ENCODE results near the gene PSMD1.
"Not testable (repeated sequence)": the region's sequence is repeated elsewhere in the genome, so short reads cannot be mapped to it uniquely, and the experiment has no call there.

PSMD1 gene

GRCh38 chr2:231056453-231057416, at the start of gene PSMD1:
Gene PSMD1 (plus strand): TSS chr2:231056867. CDS start chr2:231057026, 159 bp downstream.
- Mint-ChIP-seq H3K27me3 (peaks cover 10% of the 10 kb centered on the region), H3K36me3 (ENCODE audit: low read depth) (peaks cover 45% of the 10 kb centered on the region), H3K27ac (peak within 1 kb of the TSS; percentile 100), H3K4me3 (peak within 1 kb of the TSS; percentile 95), H3K9me3 (no peaks in the 10 kb centered on the region), H3K4me1 (ENCODE audit: low read depth) (peaks cover 63% of the 10 kb centered on the region)
- DNase-seq = peak; percentile 96

GRCh38 chr2:231007286-231008098, 49.2 kb upstream of the PSMD1 start:
- H3K9me3 Mint-ChIP-seq = peaks cover 10% of the 10 kb centered on the region
- no peaks in the 10 kb centered on the region for H3K36me3 Mint-ChIP-seq (ENCODE audit: low read depth)
- H3K27me3 Mint-ChIP-seq = peaks cover 11% of the 10 kb centered on the region
- no peak overlapping the region for H3K27ac Mint-ChIP-seq
- no peak for DNase-seq
- H3K4me3 Mint-ChIP-seq = no peak overlapping the region
- no peaks in the 10 kb centered on the region for H3K4me1 Mint-ChIP-seq (ENCODE audit: low read depth)

- H3K27ac Mint-ChIP-seq = no peak overlapping the region
- H3K4me1 Mint-ChIP-seq (ENCODE audit: low read depth) = no peaks in the 10 kb centered on the region
- peaks cover 10% of the 10 kb centered on the region for H3K9me3 Mint-ChIP-seq
- no peak for DNase-seq
- no peaks in the 10 kb centered on the region for H3K36me3 Mint-ChIP-seq (ENCODE audit: low read depth)
- no peak overlapping the region for H3K4me3 Mint-ChIP-seq
- H3K27me3 Mint-ChIP-seq = peaks cover 13% of the 10 kb centered on the region
Measured at GRCh38 chr2:231008131-231008530, 48.5 kb upstream of the PSMD1 start.

- H3K27ac Mint-ChIP-seq = no peak overlapping the region
- H3K4me3 Mint-ChIP-seq = no peak overlapping the region
- H3K36me3 Mint-ChIP-seq (ENCODE audit: low read depth) = no peaks in the 10 kb centered on the region
- no peak for DNase-seq
- H3K4me1 Mint-ChIP-seq (ENCODE audit: low read depth) = no peaks in the 10 kb centered on the region
- peaks cover 10% of the 10 kb centered on the region for H3K9me3 Mint-ChIP-seq
- peaks cover 12% of the 10 kb centered on the region for H3K27me3 Mint-ChIP-seq
Measured at GRCh38 chr2:231009236-231009919, 47.3 kb upstream of the PSMD1 start.

- Mint-ChIP-seq H3K4me3 (no peak overlapping the region), H3K36me3 (ENCODE audit: low read depth) (no peaks in the 10 kb centered on the region), H3K4me1 (ENCODE audit: low read depth) (no peaks in the 10 kb centered on the region), H3K9me3 (peaks cover 3% of the 10 kb centered on the region), H3K27me3 (peaks cover 16% of the 10 kb centered on the region), H3K27ac (no peak overlapping the region)
- DNase-seq = no peak
Measured at GRCh38 chr2:231010201-231010730, 46.4 kb upstream of the PSMD1 start.

GRCh38 chr2:231011526-231011925, 45.1 kb upstream of the PSMD1 start:
- no peak for DNase-seq
- Mint-ChIP-seq H3K27ac (no peak overlapping the region), H3K4me3 (no peak overlapping the region), H3K4me1 (ENCODE audit: low read depth) (no peaks in the 10 kb centered on the region), H3K27me3 (peaks cover 20% of the 10 kb centered on the region), H3K9me3 (no peaks in the 10 kb centered on the region), H3K36me3 (ENCODE audit: low read depth) (no peaks in the 10 kb centered on the region)

- no peaks in the 10 kb centered on the region for H3K36me3 Mint-ChIP-seq (ENCODE audit: low read depth)
- peaks cover 25% of the 10 kb centered on the region for H3K27me3 Mint-ChIP-seq
- no peak overlapping the region for H3K4me3 Mint-ChIP-seq
- DNase-seq = no peak
- no peaks in the 10 kb centered on the region for H3K9me3 Mint-ChIP-seq
- no peaks in the 10 kb centered on the region for H3K4me1 Mint-ChIP-seq (ENCODE audit: low read depth)
- H3K27ac Mint-ChIP-seq = no peak overlapping the region
Measured at GRCh38 chr2:231012463-231012862, 44.2 kb upstream of the PSMD1 start.

GRCh38 chr2:231013820-231014219, 42.8 kb upstream of the PSMD1 start:
- DNase-seq = no peak
- Mint-ChIP-seq H3K4me1 (ENCODE audit: low read depth) (no peaks in the 10 kb centered on the region), H3K4me3 (no peak overlapping the region), H3K36me3 (ENCODE audit: low read depth) (no peaks in the 10 kb centered on the region), H3K9me3 (no peaks in the 10 kb centered on the region), H3K27me3 (peaks cover 25% of the 10 kb centered on the region), H3K27ac (no peak overlapping the region)

- no peaks in the 10 kb centered on the region for H3K9me3 Mint-ChIP-seq
- H3K4me3 Mint-ChIP-seq = no peak overlapping the region
- DNase-seq = no peak
- no peak overlapping the region for H3K27ac Mint-ChIP-seq
- H3K36me3 Mint-ChIP-seq (ENCODE audit: low read depth) = no peaks in the 10 kb centered on the region
- H3K4me1 Mint-ChIP-seq (ENCODE audit: low read depth) = no peaks in the 10 kb centered on the region
- H3K27me3 Mint-ChIP-seq = peaks cover 23% of the 10 kb centered on the region
Measured at GRCh38 chr2:231015478-231015877, 41.2 kb upstream of the PSMD1 start.

- Mint-ChIP-seq H3K4me1 (ENCODE audit: low read depth) (no peaks in the 10 kb centered on the region), H3K4me3 (no peak overlapping the region), H3K27me3 (peaks cover 23% of the 10 kb centered on the region), H3K36me3 (ENCODE audit: low read depth) (no peaks in the 10 kb centered on the region), H3K9me3 (no peaks in the 10 kb centered on the region), H3K27ac (no peak overlapping the region)
- no peak for DNase-seq
Measured at GRCh38 chr2:231015926-231016325, 40.7 kb upstream of the PSMD1 start.

GRCh38 chr2:231016566-231017230, 40.0 kb upstream of the PSMD1 start:
- no peak overlapping the region for H3K4me3 Mint-ChIP-seq
- no peak overlapping the region for H3K27ac Mint-ChIP-seq
- H3K36me3 Mint-ChIP-seq (ENCODE audit: low read depth) = no peaks in the 10 kb centered on the region
- no peaks in the 10 kb centered on the region for H3K9me3 Mint-ChIP-seq
- no peaks in the 10 kb centered on the region for H3K4me1 Mint-ChIP-seq (ENCODE audit: low read depth)
- DNase-seq = no peak
- peaks cover 22% of the 10 kb centered on the region for H3K27me3 Mint-ChIP-seq

- no peak overlapping the region for H3K4me3 Mint-ChIP-seq
- peaks cover 20% of the 10 kb centered on the region for H3K27me3 Mint-ChIP-seq
- no peaks in the 10 kb centered on the region for H3K36me3 Mint-ChIP-seq (ENCODE audit: low read depth)
- DNase-seq = no peak
- H3K4me1 Mint-ChIP-seq (ENCODE audit: low read depth) = no peaks in the 10 kb centered on the region
- no peak overlapping the region for H3K27ac Mint-ChIP-seq
- no peaks in the 10 kb centered on the region for H3K9me3 Mint-ChIP-seq
Measured at GRCh38 chr2:231017231-231017598, 39.5 kb upstream of the PSMD1 start.

- Mint-ChIP-seq H3K9me3 (no peaks in the 10 kb centered on the region), H3K27ac (no peak overlapping the region), H3K36me3 (ENCODE audit: low read depth) (no peaks in the 10 kb centered on the region), H3K4me3 (no peak overlapping the region), H3K4me1 (ENCODE audit: low read depth) (no peaks in the 10 kb centered on the region), H3K27me3 (peaks cover 16% of the 10 kb centered on the region)
- no peak for DNase-seq
Measured at GRCh38 chr2:231018184-231018583, 38.5 kb upstream of the PSMD1 start.

GRCh38 chr2:231025059-231025458, 31.6 kb upstream of the PSMD1 start:
- peaks cover 12% of the 10 kb centered on the region for H3K27me3 Mint-ChIP-seq
- not testable (repeated sequence) for H3K9me3 Mint-ChIP-seq; H3K27ac Mint-ChIP-seq; H3K36me3 Mint-ChIP-seq (ENCODE audit: low read depth); H3K4me3 Mint-ChIP-seq; DNase-seq; H3K4me1 Mint-ChIP-seq (ENCODE audit: low read depth)
